Activated CD4-positive, alpha-beta T cell treated with anti-CD3 and anti-CD28 coated beads, Interleukin-2, amount 50 U/mL, for 4 hours (primary cell): Measurements from ENCODE around the gene PHF13.

ENCODE experiments used
- DNase-seq, 2 experiments: peaks; one replicate each; pipeline ENCODE4 v3.0.0-alpha.2; 2020

PHF13 gene

DNA sequence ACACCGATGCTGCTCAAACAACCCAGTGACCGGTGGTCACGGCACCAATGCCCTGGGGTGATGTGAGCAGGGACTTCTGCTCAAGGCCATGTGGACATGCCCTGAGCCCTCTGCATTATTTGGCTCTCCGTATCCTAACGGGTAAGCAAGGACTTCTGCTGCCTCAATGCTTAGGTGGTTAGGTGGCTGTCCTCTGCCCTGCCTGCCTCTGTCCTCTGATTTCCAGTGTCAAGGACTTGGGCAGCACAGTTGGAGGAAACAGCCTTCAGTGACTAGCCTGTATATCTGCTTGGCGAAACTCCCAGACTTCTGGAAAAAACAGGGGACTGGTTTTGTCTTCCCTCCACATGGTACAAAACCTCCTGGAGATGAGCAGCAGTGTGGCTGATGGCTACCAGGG is 53.6 kb downstream of the PHF13 start:
- no peak for DNase-seq

DNA sequence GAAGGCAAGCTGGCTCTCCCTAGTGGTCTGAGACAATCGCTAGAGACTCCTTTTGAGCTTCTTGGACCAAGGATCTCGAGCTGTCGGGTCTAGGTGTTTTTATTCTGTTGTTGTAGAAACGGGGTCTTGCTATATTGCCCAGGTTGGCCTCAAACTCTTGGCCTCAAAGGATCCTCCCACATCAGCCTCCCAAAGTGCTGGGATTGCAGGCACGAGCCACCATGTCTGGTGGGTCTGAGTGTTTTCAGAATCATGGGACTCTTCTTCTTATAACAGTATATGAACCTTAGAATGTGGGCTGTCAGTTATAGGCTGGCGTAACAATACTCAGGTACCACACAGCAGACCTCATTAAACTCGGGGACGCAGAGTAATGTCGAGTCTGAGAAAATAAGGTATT is 55.0 kb downstream of the PHF13 start:
- no peak for DNase-seq

DNA sequence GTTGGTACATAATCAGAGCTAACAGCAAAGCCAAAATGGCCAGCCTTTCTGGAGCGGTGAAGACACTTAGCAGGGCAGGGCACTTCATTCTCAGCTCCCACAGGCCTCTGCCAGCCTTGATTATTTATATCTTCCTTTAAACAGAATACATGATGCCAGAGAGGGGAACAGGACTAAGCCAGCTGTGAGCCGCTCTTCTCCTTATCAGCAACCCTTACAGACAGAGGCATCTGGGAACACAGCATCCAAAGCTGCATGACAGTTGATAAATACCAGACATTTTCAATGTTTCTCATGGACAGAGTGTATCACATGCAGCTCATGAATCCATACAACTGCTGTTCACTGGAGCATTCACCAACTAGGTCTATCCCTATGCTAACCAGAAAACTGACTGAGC is 59.0 kb downstream of the PHF13 start:
- no peak for DNase-seq
